WTC11 (cell line): ENCODE results near the gene MRPL20. TPM values are rescaled to one million over a fixed set of nuclear protein-coding genes. Genes with fewer than 3 reads are reported as not detected.

ENCODE experiments used
- ATAC-seq: fragments of 200-7000 bp; cut with Tn5 transposase; 2 replicates; pipeline ENCODE4 v1.10.0; 2021; ENCODE audit warnings: mild to moderate bottlenecking, moderate library complexity
- CTCF ChIA-PET: fragments of 300-600 bp; sonication (Branson Sonifier 250); formaldehyde crosslinking; loops from one replicate; lab custom pipeline; 2021; ENCODE audit warnings: antibody characterized with exemption; lab: Charles Lee
- POLR2A ChIA-PET: fragments of 350-600 bp; sonication (Branson Sonifier 250); formaldehyde crosslinking; loops from one replicate; lab custom pipeline; 2021; ENCODE audit warnings: antibody characterized with exemption; lab: Charles Lee
- DNase-seq: peaks from one replicate; pipeline ENCODE4 v3.0.0; 2021; ENCODE audit warnings: low spot score
- H3K27ac Mint-ChIP-seq: 2 replicates; pipeline ENCODE4 v1.8.0; 2021; ENCODE audit warnings: mixed read lengths
- H3K27me3 Mint-ChIP-seq: 2 replicates; pipeline ENCODE4 v1.8.0; 2021; ENCODE audit warnings: low read depth, mild to moderate bottlenecking, moderate library complexity, mixed read lengths
- H3K36me3 Mint-ChIP-seq: 2 replicates; pipeline ENCODE4 v1.8.0; 2021; ENCODE audit warnings: mixed read lengths
- H3K4me1 Mint-ChIP-seq: 2 replicates; pipeline ENCODE4 v1.8.0; 2022; ENCODE audit warnings: mixed read lengths
- H3K4me3 Mint-ChIP-seq: 2 replicates; pipeline ENCODE4 v1.8.0; 2021; ENCODE audit warnings: mild to moderate bottlenecking, moderate library complexity, mixed read lengths
- H3K9me3 Mint-ChIP-seq: 2 replicates; pipeline ENCODE4 v1.8.0; 2021; ENCODE audit warnings: mixed read lengths
- EMX1 ChIP-seq: fragments of 250-450 bp; sonication (Bioruptor Pico); IDR thresholded peaks from 2 replicates; pipeline ENCODE4 v1.8.0; 2021; ENCODE audit warnings: mild to moderate bottlenecking
- ESRRA ChIP-seq: sonication (generic); formaldehyde crosslinking; IDR thresholded peaks from 2 replicates; pipeline ENCODE4 v1.8.1; 2022; ENCODE audit warnings: mild to moderate bottlenecking, missing genetic modification reagents, borderline replicate concordance
- FOXJ3 ChIP-seq: sonication (generic); formaldehyde crosslinking; IDR thresholded peaks from 2 replicates; pipeline ENCODE4 v1.9.0; 2021; ENCODE audit warnings: missing genetic modification reagents, mild to moderate bottlenecking, borderline replicate concordance
- IRF2 ChIP-seq: sonication (generic); formaldehyde crosslinking; IDR thresholded peaks from 2 replicates; pipeline ENCODE4 v1.8.0; 2022; ENCODE audit warnings: low read depth, missing genetic modification reagents, borderline replicate concordance
- MYBL2 ChIP-seq: sonication (generic); formaldehyde crosslinking; IDR thresholded peaks from 2 replicates; pipeline ENCODE4 v1.8.1; 2023; ENCODE audit warnings: mild to moderate bottlenecking, moderate library complexity, missing genetic modification reagents
- NFE2L1 ChIP-seq: sonication (generic); formaldehyde crosslinking; IDR thresholded peaks from 2 replicates; pipeline ENCODE4 v1.8.1; 2023; ENCODE audit warnings: missing genetic modification reagents
- TCF7 ChIP-seq: sonication (generic); formaldehyde crosslinking; IDR thresholded peaks from 2 replicates; pipeline ENCODE4 v1.8.0; 2022; ENCODE audit warnings: mild to moderate bottlenecking, low read depth, missing genetic modification reagents, moderate library complexity
- ZNF423 ChIP-seq: fragments of 250-450 bp; sonication (Bioruptor Pico); IDR thresholded peaks from 2 replicates; pipeline ENCODE4 v2.1.2; 2022; ENCODE audit warnings: mild to moderate bottlenecking, moderate library complexity
- total RNA-seq: library from RNA; stranded (reverse); gene quantifications from 3 replicates; pipeline ENCODE4 v1.2.3, GENCODE V29; 2021
- TF ChIP-seq, protein P1 (sequence below): sonication (generic); formaldehyde crosslinking; IDR thresholded peaks from 2 replicates; pipeline ENCODE4 v1.8.0; 2023; ENCODE audit warnings: mild to moderate bottlenecking, missing genetic modification reagents
- TF ChIP-seq, protein P2 (sequence below): sonication (generic); formaldehyde crosslinking; IDR thresholded peaks from 2 replicates; pipeline ENCODE4 v1.8.0; 2023; ENCODE audit warnings: missing genetic modification reagents
- TF ChIP-seq, protein P3 (sequence below): sonication (generic); formaldehyde crosslinking; IDR thresholded peaks from 2 replicates; pipeline ENCODE4 v1.8.1; 2022; ENCODE audit warnings: missing genetic modification reagents, borderline replicate concordance
- TF ChIP-seq, protein P4 (sequence below): sonication (generic); formaldehyde crosslinking; IDR thresholded peaks from 2 replicates; pipeline ENCODE4 v1.8.1; 2023; ENCODE audit warnings: mild to moderate bottlenecking, moderate library complexity, missing genetic modification reagents
- TF ChIP-seq, protein P5 (sequence below): fragments of 250-450 bp; sonication (Bioruptor Pico); IDR thresholded peaks from 2 replicates; pipeline ENCODE4 v1.9.0; 2021; ENCODE audit warnings: mild to moderate bottlenecking
- TF ChIP-seq, protein P6 (sequence below): fragments of 250-450 bp; sonication (Bioruptor Pico); IDR thresholded peaks from 2 replicates; pipeline ENCODE4 v1.8.0; 2021; ENCODE audit warnings: mild to moderate bottlenecking

The MRPL20 gene
- total RNA-seq, 1 experiment from 2014 or later = 156 TPM

DNA sequence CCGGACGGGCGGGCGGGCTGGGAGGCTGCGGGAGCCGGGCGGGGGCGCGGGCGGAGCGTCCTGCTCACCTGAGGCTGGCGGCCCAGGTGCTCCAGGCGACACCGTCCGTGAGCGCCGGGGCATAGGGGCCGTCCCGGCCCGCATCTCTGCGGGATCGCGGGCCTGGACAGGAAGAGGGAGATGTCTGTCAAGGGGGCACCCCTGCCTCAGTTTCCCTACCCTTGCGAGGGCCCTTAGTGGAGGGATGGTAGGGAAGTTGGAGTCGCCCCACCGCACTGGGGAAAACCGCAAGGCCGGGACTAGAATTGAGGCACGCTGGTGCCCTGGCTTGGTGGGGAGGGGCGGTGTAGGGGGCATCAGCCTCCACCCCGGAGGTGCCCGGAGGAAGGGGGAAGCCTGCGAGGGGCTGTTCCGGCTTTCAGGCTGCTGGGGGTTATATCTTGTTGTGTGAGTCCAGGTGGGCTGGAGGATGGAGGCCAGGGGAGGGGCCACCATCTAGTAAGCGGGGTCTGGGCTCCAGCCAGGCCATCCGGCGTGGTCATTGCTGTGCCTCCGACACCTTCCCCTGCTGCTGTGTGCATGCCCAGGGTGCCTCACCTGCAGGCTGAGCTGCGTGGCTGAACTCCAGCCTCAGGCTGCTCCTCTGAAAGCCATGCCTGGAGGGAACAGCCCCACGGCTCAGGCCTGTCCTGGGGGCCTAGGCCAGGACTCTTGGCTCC lies 29.0 kb upstream of the MRPL20 start:
- TF ChIP-seq, protein P1, sequence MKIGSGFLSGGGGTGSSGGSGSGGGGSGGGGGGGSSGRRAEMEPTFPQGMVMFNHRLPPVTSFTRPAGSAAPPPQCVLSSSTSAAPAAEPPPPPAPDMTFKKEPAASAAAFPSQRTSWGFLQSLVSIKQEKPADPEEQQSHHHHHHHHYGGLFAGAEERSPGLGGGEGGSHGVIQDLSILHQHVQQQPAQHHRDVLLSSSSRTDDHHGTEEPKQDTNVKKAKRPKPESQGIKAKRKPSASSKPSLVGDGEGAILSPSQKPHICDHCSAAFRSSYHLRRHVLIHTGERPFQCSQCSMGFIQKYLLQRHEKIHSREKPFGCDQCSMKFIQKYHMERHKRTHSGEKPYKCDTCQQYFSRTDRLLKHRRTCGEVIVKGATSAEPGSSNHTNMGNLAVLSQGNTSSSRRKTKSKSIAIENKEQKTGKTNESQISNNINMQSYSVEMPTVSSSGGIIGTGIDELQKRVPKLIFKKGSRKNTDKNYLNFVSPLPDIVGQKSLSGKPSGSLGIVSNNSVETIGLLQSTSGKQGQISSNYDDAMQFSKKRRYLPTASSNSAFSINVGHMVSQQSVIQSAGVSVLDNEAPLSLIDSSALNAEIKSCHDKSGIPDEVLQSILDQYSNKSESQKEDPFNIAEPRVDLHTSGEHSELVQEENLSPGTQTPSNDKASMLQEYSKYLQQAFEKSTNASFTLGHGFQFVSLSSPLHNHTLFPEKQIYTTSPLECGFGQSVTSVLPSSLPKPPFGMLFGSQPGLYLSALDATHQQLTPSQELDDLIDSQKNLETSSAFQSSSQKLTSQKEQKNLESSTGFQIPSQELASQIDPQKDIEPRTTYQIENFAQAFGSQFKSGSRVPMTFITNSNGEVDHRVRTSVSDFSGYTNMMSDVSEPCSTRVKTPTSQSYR (CRISPR knock-in tag) = no peak
- no peak for TF ChIP-seq IRF2 (CRISPR knock-in tag)
- no peak for TF ChIP-seq ESRRA (CRISPR knock-in tag)
- no peak for TF ChIP-seq TCF7
- TF ChIP-seq, protein P2, sequence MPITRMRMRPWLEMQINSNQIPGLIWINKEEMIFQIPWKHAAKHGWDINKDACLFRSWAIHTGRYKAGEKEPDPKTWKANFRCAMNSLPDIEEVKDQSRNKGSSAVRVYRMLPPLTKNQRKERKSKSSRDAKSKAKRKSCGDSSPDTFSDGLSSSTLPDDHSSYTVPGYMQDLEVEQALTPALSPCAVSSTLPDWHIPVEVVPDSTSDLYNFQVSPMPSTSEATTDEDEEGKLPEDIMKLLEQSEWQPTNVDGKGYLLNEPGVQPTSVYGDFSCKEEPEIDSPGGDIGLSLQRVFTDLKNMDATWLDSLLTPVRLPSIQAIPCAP (CRISPR knock-in tag) = no peak
- no peak for TF ChIP-seq EMX1
- TF ChIP-seq, protein P3, sequence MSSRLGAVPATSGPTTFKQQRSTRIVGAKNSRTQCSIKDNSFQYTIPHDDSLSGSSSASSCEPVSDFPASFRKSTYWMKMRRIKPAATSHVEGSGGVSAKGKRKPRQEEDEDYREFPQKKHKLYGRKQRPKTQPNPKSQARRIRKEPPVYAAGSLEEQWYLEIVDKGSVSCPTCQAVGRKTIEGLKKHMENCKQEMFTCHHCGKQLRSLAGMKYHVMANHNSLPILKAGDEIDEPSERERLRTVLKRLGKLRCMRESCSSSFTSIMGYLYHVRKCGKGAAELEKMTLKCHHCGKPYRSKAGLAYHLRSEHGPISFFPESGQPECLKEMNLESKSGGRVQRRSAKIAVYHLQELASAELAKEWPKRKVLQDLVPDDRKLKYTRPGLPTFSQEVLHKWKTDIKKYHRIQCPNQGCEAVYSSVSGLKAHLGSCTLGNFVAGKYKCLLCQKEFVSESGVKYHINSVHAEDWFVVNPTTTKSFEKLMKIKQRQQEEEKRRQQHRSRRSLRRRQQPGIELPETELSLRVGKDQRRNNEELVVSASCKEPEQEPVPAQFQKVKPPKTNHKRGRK (CRISPR knock-in tag) = no peak
- TF ChIP-seq, protein P4, sequence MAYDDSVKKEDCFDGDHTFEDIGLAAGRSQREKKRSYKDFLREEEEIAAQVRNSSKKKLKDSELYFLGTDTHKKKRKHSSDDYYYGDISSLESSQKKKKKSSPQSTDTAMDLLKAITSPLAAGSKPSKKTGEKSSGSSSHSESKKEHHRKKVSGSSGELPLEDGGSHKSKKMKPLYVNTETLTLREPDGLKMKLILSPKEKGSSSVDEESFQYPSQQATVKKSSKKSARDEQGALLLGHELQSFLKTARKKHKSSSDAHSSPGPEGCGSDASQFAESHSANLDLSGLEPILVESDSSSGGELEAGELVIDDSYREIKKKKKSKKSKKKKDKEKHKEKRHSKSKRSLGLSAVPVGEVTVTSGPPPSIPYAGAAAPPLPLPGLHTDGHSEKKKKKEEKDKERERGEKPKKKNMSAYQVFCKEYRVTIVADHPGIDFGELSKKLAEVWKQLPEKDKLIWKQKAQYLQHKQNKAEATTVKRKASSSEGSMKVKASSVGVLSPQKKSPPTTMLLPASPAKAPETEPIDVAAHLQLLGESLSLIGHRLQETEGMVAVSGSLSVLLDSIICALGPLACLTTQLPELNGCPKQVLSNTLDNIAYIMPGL (CRISPR knock-in tag) = no peak
- TF ChIP-seq NFE2L1 (CRISPR knock-in tag) = no peak
- TF ChIP-seq, protein P5, sequence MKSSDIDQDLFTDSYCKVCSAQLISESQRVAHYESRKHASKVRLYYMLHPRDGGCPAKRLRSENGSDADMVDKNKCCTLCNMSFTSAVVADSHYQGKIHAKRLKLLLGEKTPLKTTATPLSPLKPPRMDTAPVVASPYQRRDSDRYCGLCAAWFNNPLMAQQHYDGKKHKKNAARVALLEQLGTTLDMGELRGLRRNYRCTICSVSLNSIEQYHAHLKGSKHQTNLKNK (CRISPR knock-in tag) = no peak
- TF ChIP-seq, protein P6, sequence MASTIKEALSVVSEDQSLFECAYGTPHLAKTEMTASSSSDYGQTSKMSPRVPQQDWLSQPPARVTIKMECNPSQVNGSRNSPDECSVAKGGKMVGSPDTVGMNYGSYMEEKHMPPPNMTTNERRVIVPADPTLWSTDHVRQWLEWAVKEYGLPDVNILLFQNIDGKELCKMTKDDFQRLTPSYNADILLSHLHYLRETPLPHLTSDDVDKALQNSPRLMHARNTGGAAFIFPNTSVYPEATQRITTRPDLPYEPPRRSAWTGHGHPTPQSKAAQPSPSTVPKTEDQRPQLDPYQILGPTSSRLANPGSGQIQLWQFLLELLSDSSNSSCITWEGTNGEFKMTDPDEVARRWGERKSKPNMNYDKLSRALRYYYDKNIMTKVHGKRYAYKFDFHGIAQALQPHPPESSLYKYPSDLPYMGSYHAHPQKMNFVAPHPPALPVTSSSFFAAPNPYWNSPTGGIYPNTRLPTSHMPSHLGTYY (CRISPR knock-in tag) = no peak
- no peak for TF ChIP-seq ZNF423 (CRISPR knock-in tag)
- TF ChIP-seq MYBL2 = no peak
- TF ChIP-seq FOXJ3 (CRISPR knock-in tag) = no peak
- TF ChIP-seq, all 79 proteins: peak for 0
- peak overlapping the region; percentile 68 for H3K4me3 Mint-ChIP-seq
- no peaks in the 10 kb centered on the region for H3K9me3 Mint-ChIP-seq
- H3K27ac Mint-ChIP-seq = no peak overlapping the region
- H3K27me3 Mint-ChIP-seq = peaks cover 6% of the 10 kb centered on the region; the same call in 1 of the 2 replicates
- CTCF ChIA-PET = interaction anchor here (1.0 to 2.2 kb wide), 2 partner anchors 19 to 34 kb away, joined by 4 to 12 read pairs; no protein-coding TSS in a partner anchor
- H3K36me3 Mint-ChIP-seq = no peaks in the 10 kb centered on the region
- peaks cover 22% of the 10 kb centered on the region for H3K4me1 Mint-ChIP-seq
- POLR2A ChIA-PET = no interaction called here
- ATAC-seq (no peak), DNase-seq (peak; percentile 16)
